HG03095 (cell line): Measurements from ENCODE around the gene ESD.
"Not testable (repeated sequence)": the region's sequence is repeated elsewhere in the genome, so short reads cannot be mapped to it uniquely, and the experiment has no call there.

Experiments
- ATAC-seq: cut with Tn5 transposase; IDR thresholded peaks from one replicate; pipeline ENCODE4 v1.9.1; 2021; ENCODE audit warnings: moderate library complexity; ENCODE audit not compliant: unreplicated experiment

ESD gene

DNA sequence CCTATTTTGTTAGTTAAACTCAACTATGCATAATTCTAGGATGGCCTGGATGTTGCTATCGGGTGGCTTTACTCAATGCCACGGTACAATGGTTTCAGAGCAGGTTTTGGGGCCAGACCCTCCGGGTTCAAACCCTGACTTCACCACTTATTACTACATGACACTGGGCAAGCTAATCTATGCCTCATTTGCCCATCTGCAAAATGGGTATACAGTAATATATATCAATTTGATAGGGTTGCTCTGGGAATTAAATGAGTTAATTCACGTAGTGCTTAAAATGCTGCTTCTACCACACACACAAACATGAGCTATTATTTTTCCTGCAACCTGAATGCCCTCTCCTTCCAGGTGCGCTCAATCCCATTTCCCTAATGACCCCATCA is 839 bp downstream of the ESD start:
- ATAC-seq = no peak

DNA sequence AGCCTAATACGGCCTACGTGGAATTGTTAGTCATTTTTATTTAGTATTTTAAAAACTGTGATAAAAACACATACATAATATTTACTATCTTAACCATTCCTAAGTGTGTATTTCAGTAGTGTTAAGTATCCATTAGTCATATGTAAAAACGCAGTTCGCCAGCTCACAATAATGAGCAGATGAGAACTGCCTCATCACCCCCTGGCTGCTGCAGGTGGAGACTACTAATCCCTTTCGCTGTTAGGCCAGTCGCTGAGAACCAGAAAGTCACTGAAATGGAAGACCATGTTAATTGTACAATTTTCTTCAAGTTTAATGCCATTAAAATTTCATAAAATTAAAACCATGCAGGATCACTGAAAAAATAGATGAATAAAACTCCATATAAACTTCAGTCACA is 1.6 kb downstream of the ESD start:
- no peak for ATAC-seq

DNA sequence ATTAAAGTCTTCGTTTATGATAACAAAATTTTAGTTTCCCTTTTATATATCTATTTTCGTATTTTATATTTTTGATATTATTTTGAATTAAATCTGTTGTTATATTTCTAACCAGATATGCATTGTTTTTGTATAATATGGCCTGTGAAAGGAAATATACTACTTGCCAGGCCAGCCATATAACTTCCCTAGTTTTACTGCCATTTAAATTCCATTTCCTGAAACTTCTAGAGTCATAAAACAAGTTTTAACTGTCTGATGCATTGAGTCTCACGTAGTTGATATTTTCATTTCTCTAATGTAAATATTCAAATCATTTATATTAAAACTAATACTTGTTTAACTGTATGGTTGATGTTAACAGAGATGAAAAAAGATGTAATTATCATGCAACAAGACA is 13.5 kb downstream of the ESD start:
- ATAC-seq = no peak

DNA sequence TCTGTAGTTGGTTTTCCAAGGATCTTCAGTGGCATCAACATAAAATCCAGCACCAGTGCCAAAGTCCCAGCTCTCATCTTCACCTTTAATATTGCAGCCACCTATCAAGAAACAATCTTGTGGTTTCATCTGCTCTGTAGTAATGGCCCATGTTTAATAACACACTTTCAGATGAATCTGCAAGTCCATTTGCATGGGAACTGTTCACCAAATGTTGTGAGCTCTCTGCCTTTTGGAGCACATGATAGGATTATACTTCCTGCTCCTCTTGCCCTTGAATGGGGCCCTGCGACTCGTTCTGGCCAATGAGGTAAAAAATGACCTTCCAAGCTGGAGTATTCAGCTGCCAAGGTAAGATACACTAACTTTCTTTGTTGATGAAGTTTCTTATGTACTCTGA is 14.3 kb downstream of the ESD start:
- no peak for ATAC-seq

DNA sequence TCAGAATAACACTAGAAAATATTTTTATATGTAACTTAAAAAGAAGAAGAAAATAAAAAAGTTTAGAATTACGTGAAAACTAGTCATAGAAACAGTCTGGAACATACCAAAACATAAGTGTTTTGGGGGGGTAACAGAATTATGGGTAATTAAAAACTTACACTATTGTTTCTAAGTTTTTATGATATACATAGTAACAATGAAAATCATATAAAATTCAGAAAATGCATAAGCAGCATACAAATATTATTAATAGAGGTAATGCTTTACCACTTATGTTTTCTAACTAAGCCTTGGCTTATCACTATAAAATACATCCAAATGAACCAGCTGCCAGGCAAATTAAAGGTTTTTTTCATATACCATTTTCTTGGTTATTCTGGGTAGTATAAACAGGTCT is 14.9 kb downstream of the ESD start:
- no peak for ATAC-seq

DNA sequence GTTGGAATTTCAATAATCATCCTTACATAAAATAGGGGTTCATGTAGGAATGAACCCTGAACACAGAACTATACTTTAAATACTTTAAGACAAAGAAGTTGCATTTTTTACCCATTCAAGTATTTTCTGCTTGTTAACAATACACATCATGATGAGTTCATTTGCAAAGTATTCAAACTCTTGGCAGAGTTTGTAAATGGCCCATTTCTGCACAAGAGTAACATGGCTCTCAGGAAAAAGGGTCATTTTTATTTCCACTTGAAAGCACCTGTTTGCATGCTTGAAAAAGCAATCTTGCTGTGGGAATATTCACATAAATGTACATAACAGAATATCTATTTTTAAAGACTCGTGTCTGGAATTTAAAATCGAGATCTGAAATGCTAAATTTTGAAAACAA is 18.1 kb downstream of the ESD start:
- ATAC-seq = no peak

DNA sequence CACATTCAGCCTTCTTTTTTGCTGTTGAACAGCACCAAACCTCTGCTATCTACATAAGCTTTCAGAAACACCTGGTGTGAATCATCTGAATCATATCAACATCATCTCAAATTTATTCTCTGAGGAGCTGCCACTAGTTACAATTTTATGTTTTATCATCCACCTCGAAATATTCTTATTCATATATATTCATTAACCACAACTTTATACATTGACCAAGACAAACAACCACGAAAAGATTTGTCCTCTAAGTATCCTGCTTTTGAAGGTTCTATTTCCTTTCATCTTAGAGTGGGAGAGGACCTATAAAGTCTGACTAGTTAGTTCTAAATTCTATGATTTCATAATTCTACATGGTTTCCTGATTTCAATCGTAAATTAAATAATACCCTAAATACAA is 18.9 kb downstream of the ESD start:
- no peak for ATAC-seq

DNA sequence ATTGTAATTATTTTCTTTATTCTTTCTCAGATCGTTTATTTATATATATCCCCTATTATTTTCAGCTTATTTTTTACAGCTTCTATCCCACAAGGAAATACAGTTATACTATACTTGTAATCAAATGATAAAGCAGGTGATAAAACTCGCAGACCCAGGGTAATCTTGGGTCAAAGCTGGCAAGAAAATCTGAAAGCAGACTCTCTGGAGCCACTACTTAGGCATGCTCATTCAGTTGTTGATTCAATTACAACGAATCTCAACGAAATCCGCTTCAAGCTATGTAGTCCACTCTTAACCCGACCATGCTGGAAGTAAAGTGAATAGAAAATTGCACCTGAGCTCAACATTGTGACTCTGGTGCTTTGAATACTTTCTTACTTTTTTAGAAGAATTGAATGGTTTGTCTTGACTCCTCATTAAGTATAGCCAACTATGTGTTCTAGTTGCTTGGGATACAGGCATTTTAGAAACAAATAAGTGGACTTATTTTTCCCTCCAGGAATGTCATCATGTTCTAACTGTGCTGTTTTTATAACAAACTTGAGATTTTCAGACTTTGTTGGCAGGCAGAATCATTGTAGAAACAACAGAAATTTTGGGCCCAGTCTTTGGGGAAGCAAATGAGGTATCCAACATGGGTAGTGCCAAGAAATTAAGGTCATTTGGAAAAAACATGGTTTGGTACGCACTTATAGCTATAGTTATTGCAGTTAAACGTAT is 21.4 kb downstream of the ESD start:
- ATAC-seq = no peak

DNA sequence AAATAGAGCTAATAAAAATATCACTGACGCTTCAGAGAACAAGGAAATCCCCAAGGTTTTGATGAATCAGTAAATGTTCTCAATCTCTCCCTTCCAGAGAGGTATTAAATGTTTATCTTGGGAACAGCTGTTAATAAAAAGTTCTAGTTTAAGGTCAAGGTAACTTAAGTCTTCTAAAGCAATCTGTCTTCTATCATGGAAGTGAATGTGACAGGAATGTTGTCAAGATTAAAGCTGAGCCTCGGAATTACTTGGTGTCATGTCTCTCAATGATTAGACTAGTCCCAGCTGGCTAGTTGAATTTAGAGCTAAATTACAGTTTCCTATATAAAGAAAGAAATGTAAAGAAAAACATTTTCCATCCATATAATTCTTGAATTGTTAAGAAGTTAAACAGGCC is 23.4 kb downstream of the ESD start:
- ATAC-seq = no peak

DNA sequence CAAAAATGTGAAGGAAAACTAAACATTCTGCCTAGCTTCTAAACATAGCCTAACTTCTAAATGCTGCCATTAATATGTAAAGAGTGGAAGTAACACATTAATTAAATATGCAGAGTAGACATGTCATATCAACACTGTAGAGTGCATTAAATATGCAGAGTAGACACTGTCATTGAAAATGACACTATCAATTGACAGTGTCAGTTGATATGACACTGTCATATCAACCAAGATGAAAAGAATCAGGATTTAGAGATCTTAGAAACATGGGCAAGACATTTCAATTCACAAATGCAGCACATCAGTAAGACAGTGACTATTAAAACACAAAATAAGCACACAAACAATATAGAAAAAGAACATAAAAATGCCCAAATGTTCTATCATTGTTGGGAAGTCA is 25.3 kb downstream of the ESD start:
- no peak for ATAC-seq

DNA sequence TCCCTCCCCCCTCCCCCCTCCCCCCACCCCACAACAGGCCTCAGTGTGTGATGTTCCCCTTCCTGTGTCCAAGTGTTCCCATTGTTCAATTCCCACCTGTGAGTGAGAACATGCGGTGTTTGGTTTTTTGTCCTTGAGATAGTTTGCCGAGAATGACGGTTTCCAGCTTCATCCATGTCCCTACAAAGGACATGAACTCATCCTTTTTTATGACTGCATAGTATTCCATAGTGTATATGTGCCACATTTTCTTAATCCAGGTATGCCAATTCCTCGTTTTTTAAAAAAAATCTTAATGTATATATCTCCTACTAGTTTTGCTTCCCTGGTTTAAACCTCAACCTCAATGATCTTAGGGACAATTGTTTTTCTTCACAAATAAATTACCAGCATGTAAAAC is 27.0 kb downstream of the ESD start:
- not testable (repeated sequence) for ATAC-seq

DNA sequence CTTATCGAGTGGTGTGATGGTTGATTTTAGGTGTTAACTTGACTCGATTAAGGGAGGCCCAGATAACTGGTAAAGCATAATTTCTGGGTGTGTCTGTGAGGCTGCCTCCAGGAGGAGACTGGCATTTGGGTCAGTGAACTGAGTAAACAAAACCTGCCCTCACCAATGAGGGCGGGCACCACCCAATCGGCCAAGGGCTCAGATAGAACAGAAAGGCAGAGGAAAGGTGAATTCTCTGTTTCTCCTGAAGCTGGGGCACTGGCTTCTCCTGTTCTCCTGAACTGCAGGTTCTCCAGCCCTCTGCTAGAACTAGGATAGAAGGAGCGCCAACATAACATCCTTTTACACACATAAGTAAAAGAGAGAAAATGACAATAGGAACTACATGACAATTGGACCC is 35.1 kb downstream of the ESD start:
- no peak for ATAC-seq

DNA sequence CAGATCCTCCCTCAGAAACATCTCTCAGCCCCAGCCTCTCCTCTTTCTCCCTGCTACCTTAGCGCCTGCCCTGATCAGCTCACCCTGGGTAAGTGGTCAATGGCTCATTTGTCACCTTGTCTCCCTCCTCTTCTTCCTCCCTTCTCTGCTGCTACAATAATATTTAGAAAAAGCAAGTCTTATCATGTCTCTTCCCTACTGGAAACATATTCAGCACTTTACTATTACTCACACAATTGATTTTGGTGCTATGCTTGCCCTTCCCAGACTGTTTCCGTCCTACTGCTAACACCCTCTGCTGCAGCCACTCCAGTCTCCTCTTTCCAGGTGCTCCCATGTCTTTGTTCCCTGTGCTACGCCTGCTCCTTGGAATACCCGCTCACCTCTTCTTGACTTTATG is 35.8 kb downstream of the ESD start:
- no peak for ATAC-seq

DNA sequence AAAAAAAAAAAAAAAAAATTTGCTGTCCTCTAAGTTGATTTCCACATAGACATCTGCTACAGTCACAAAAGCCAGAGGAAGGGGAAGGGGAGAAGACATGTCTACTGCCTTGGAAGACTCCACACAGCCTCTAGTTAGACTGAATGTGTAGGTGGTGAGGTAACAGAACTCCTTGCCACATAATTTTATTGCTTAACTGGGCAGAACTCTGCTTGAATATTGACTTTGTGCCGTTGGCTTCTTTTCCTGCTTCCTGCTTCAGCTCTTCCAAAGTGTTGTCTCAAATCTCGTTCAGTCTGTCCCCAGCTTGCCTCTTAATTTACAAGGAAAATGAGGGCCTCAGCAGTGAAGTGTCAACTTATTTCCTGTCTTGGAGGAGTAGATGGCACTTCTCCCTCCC is 37.1 kb downstream of the ESD start:
- ATAC-seq = no peak

DNA sequence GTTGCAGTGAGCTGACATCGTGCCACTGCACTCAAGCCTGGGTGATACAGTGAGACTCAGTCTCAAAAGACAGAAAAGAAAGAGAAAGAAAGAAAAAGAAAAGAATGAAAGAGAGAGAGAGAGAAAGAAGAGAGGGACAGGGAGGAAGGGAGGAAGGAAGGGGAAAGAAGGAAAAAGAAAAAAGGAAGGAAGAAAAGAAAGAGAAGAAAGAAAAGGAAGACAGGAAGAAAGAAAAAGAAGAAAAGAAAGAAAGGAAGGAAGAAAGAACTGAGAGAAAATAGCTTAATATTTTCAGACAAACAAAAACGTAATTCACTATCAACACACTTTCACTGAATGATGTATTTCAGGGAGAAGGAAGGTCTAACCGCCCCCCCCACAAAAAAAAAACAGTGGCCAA is 39.3 kb downstream of the ESD start:
- ATAC-seq = no peak

DNA sequence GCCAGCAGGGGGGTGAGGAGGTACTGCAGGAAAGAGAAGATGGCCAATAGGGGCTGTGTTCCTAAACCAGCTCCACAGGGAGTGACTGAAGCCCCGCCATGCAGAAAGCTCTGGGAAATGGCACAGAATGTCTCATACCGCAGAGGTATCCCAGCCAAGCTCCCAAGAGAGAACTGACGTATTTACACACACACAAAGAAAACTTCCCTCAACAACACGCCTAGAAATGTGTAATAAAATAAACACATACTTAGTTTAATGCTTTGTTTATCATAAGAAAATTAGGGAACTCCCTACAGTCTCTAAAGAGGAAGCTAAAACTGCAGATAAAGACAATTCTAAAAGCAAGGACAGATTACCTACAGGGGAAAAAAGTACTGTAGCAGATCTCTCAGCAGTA is 40.0 kb downstream of the ESD start:
- no peak for ATAC-seq

DNA sequence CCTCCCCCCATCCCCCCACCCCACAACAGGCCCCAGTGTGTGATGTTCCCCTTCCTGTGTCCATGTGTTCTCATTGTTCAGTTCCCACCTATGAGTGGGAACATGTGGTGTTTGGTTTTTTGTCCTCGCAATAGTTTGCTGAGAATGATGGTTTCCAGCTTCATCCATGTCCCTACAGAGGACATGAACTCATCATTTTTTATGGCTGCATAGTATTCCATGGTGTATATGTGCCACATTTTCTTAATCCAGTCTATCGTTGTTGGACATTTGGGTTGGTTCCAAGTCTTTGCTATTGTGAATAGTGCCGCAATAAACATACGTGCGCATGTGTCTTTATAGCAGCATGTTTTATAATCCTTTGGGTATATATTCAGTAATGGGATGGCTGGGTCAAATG is 41.5 kb downstream of the ESD start:
- not testable (repeated sequence) for ATAC-seq

DNA sequence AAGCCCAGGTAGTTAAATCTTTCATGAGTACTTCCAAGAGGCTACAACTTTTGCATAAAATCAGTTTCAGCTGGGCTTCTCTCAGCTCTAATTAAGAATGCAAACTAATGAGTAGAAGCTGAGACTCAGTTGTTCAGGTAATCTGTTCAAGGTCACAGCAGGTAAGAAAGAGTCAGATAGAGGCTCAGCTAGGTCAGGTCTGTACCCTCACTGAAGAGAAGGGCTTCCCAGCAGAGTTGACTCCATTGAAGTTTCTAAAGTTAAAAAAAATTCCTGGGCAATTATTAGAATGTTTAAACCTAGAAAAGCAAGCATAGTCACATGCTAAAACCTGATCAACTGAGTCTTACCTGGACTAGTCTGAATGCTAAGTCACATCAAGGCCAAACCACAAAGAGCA is 42.1 kb downstream of the ESD start:
- no peak for ATAC-seq

DNA sequence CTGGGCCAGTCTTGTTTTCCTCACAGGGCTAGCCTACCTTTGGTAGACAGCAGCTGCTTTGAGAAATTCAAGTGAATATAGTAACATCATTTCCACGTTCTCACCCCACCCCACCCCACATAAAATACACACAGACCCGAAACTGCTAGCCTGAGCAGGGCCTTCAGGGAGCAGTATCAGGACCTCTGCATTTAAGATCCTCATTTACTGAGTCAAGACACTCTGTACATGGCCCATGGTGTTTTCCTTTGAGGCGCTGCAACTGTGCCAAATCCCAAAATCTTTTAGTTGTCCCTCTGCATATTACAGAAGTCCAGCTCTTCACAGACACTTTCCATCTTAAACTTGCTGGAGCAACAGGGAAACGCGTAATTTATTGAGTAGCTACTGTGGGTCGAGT is 43.0 kb downstream of the ESD start:
- no peak for ATAC-seq

DNA sequence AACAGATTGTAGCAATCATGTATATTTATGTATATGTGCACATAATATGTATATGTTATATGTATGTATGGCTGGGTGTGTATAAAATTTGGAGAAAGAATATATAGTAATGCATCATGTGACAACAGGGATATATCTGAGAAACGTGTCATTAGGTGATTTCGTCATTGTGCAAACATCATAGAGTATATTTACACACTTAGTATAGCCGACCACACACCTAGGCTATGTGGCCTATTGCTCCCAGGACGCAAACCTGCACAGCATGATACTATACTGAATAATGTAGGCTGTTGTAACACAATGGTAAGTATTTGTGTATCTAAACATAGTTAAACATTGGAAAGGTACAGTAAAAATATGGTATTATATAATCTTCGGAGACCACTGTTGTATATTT is 43.8 kb downstream of the ESD start:
- no peak for ATAC-seq

DNA sequence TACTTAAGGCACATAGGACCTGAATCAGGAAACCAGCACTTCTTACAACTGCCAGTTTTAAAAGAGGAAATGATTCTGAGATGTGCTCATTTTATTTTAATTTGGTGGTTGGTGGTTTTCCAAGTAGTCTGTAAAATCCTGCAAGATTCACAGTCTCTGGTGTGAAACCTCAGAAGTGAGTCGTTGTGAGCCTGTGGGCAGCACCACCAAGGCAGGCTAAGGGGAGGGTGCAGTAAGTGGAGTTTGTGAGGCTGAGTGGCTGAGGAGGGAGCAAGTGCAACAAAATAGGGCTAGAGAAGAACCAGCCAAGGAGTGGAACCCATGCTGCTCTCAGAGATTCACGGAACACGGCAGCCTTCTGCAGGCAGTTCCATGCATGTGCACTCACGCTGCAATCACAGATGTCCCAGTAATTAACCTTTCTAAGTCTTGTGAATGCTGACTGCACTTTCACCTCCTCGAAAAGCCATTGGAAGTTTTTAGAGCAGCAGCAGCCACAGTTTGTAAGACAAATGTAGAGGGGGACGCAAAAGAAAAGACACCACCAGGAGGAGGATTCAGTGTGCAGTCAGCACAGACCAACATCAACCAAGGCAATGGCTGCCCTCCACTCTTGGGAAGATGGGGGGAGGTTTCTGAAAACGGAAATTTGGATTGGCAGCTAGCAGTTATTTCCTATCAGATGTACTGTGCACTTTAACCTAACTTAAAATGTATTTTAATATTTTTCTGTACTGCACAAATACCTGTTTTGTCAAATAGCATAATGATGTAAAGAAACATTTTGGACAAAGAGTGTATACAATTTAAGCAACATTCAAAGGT is 44.9 kb downstream of the ESD start:
- ATAC-seq = no peak

DNA sequence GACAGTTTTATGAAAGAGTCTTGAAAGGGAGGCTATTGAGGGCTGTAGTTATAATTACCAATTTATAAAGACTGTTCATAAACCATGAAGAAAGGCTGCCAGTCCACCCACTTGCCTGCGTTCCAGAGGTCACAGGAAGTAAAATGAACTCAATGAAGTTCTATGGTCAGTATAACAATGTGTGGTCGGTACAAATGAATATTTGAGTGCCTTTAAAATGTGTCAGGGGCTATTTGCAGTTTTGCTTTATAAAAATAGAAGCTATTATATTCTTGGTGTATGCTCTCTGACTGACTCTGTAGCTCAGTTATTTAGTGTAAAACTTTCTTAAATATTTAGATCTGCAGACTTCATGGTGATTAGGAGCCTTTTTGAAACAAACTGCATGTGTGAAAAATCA is 47.0 kb downstream of the ESD start:
- ATAC-seq = no peak

DNA sequence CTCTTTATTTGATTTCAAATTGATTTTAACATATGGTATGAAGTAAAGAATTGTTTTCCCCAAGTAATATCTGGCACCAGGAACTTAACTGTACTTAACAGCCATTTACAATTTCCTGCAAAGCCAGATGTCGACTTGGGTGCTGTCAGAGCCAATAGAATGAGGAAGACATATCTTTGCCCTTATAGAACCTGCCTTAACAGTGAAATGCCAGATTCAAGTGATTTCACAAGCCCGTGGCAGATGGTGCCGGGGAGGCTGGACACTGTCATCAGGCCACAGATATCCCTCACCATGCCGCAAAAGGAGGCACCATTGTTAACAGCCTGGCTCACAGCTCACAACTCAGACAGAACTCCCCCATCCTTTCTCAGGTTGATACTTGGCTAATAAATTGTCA is 48.7 kb downstream of the ESD start:
- no peak for ATAC-seq
